Measurements from ENCODE around the gene KSR2.

Gene KSR2

DNA sequence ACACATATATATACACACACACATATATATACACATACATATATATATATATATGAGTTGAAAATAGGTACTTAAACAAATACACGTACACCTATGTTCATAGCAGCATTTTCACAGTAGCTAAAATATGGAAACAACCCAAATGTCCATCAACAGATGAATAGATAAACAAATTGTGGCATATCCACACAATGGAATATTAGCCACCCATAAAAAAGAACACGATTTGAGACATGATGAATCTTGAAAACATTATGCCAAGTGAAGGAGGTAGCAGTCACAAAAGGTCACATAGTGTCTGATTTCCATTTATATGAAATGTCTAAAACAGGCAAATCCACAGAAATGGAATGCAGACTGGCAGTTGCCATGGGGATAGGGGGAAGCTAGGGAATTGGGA lies 276.3 kb downstream of the KSR2 start:
- DNase-seq (ENCODE audit: low read depth, low spot score): no peak

DNA sequence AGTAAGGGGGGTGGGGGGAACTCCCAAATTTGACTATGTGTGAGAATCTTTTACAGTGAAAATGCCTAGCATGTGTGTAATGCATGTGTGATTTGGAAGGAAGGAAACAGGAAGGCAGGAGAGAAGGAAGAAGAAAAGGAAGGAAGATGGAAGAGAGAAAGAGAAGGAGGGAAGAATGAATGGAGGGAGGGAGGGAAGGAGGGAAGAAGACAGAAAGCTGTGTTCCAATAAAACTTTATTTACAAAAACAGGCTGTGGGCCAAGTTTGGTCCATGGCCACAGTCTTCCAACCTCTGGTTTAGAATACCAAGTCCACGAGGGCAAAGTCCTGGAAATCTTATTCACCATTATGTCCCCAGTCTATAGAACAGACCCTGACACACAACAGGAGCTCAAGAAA lies 278.9 kb downstream of the KSR2 start:
- DNase-seq (ENCODE audit: low read depth, low spot score): no peak

DNA sequence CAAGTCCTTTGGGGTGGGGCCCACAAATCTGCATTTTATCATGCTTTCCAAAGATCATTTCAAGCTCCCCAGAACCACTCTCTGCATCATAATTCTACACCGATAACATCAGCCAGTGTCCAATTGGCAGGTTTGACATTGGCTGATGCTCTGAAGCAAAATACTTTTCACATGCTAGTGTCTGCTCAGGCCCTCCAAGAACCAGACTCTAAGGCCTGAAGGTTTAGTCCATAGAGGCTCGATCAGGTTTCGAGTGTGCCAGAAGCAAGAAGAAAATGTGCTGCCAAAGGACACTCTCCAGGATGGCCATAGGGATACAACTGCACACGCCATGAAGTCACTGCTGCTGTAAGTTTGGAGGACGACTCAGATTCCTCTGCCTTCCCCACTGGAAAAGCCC lies 280.3 kb downstream of the KSR2 start:
- DNase-seq (ENCODE audit: low read depth, low spot score): no peak

DNA sequence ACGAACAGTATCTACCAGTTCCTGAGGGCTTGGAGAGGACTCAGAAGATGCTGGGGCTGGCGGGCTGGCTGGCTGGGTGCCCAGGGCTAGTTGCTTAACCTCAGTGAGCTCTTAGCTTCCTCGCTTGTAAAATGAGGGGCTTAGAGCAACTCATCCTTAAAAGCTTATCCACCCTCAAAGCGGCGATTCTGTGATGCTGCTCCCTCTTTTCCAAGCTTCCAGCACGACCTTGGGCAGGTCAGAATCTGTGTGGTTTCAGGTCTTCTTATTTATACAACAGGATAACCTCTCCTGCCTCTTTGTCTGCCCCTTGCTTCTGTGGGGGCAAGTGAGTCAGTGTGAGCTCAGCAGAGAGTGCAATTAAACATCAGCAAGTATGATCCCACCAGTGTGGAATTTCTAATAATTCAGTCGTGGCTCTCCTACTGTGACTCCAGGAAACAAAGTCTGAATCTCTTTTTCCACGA lies 281.8 kb downstream of the KSR2 start:
- no peak for DNase-seq (ENCODE audit: low read depth, low spot score)

DNA sequence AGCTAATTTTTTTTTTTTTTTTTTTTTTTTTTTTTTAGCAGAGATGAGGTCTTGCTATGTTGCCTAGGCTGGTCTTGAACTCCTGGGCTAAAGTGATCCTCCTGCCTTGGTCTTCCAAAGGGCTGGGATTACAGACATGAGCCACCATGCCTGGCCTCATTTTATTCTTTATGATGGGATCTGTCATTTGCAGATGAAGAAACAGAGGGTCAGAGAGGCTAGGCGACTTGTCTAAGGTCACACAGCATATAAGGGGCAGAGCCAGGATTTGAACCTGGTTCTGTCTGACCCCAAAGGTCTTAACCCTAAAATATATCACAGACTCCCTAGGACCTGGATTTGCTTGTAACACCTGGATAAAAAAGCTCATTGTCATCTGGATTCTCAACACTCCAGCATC lies 282.6 kb downstream of the KSR2 start:
- DNase-seq (ENCODE audit: low read depth, low spot score): no peak

DNA sequence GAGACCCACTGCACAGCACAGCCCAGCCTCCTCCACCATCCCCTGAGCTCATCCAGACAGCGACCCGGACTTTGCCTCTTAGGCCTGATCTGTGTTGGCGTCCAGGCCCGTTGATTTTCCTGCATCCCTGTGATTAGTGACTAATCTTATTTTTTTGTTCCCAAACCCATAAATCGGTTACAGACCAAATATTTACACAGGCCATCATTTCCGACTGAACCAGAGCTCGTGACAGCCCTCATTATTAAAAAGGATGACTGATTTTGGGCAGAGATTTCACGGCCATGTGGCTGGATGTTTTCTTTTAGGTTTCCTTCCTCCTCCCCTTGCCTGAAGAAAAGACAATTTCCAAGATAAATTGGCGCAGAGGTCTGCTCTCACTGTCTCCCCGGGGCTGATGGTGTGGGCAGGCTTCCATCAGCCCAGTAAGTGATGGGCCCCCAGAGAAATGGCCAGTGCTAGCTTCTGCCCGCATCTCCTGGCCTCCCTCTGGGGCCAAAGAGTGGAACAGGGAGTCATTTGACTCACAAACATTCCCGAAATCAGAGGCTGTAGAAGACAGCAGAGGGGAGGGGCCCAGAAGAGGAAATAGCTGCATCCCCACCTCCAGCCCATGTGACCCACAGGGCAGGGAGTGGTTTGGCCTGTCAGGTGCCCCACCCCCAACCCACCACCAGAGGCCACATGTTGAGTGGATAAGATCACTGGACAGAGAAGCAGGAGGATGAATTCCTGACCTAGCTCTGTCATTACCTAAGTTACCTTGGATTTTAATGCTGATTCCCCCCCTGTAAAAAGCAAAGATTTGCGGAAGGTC lies 283.5 kb downstream of the KSR2 start:
- DNase-seq (ENCODE audit: low read depth, low spot score): peak; percentile 83

DNA sequence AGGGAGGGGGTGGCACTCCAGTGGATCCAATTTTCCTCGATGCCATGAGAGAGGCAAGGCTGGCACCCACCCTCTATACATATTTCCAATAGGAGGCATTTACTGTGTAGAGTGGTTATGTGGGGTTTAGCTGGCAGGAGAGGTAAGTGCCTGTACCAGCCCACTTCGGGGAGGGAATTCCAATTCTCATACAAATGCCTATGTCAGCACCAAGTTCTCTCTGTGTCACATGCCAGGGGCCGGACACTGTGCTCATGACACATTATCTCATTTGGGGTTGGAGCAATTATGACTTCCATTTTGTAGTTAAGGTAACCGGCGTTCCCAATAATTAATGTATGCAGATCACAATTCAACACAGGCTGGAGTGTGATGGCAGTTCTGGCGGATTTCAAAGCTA lies 284.3 kb downstream of the KSR2 start:
- DNase-seq (ENCODE audit: low read depth, low spot score): no peak

DNA sequence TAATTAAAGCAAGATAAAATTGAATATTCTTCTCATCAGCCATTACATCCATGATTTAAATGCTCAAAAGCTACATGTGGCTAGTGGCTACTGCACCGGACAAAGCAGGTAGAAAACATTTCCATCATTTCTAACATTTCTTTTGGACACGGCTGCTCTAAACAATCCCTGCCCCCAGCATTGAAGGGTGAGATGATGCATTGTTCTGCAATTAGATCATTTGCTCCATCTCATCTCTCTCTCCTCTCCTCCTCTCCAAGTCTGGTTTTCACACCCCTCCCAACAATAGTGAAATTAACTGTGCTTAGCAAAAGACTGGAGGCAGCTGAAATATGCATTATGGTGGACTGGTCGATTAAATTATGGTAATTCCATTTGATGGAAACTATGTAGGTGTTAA lies 288.5 kb downstream of the KSR2 start:
- no peak for DNase-seq (ENCODE audit: low read depth, low spot score)

DNA sequence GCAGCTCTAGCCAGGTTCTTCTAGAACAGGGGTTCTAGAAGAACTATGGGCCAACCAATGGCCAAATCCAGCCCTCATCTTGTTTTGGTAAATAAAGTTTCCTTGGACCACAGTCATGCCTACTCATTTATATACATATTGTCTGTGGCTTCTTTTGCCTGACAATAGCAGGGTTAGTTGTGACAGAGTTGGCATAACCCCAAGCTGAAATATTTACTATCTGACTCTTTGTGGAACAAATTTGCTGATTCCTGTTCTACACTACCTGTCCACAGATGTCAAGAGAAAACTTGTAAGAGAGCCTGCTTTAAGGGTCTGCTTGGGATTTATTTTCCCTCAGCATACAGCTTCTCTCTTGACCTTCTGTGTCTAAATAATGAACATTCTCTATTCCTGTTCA lies 289.0 kb downstream of the KSR2 start:
- no peak for DNase-seq (ENCODE audit: low read depth, low spot score)

DNA sequence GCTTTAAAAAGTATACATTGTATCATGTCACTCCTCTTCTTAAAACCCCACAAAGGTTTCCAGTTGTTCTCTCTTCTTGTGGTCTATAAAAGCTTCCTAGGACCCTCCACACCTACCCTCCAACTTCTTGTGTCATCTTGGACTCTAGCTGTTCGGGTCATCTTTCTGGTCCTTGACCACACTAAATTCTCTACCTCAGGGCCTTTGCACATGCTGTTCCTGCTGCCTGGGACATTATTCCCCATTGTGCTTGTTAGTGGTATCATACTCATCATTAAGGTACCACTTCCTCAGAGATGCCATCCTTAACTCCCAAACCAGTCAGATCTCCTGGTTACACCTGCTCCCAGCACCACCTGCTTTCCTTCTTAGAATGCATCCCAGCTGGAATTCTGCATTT lies 294.0 kb downstream of the KSR2 start:
- no peak for DNase-seq (ENCODE audit: low read depth, low spot score)

DNA sequence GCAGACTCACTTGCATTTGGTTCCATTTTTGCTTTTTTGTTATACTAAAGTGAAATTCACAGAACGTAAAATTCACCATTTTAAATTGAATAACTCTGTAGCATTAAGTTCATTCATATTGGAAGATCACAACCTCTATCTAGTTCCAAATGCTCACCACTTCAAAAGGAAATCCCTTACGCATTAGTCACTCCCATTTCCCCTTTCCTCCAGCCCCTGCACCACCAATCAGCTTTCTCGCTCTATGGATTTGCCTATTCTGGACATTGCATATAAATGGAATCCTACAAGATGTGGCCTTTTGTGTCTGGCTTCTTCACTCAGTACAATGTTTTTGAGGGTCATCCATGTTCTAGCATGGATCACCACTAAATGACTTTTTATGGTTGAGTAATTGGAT lies 294.5 kb downstream of the KSR2 start:
- no peak for DNase-seq (ENCODE audit: low read depth, low spot score)

DNA sequence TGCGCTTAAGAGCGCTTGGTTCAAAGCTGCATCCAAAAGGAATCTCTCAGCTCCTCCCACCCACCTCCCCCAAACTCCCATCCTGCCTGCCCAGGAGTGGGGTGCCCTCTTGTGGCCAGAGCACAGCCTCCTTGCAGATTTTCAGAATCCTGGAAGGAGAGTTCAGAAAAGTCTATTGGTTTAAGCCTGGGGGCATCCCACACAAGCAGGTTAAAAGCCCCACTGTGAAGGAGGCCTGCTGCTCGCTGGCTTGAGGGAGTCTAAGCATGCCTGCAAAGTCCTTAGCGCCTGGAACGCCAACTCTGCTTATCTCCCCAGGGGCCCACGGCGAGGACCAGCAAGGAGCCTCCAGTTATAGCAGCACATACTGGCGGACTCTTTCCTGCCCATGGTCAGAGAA lies 297.1 kb downstream of the KSR2 start:
- peak; percentile 52 for DNase-seq (ENCODE audit: low read depth, low spot score)

DNA sequence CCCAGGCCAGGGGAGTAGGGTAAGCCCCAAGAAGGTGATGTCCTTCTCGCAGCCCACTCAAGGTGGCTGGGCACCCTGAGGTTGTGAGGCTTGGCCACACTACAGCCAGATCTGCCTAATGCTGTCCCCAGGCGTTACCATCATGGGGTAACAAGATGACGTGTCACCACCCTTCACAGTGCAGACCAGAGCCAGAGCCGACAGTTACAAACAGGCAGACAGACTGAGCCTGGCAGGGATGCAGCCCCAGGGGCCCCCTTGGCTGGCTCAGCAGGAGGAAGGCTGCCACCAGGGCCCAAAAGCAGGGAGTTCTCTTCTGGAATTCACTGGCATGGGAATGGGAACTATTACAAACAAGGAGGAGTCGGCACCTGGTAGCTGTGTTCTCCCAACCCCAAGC lies 304.6 kb downstream of the KSR2 start:
- DNase-seq (ENCODE audit: low read depth, low spot score): no peak

DNA sequence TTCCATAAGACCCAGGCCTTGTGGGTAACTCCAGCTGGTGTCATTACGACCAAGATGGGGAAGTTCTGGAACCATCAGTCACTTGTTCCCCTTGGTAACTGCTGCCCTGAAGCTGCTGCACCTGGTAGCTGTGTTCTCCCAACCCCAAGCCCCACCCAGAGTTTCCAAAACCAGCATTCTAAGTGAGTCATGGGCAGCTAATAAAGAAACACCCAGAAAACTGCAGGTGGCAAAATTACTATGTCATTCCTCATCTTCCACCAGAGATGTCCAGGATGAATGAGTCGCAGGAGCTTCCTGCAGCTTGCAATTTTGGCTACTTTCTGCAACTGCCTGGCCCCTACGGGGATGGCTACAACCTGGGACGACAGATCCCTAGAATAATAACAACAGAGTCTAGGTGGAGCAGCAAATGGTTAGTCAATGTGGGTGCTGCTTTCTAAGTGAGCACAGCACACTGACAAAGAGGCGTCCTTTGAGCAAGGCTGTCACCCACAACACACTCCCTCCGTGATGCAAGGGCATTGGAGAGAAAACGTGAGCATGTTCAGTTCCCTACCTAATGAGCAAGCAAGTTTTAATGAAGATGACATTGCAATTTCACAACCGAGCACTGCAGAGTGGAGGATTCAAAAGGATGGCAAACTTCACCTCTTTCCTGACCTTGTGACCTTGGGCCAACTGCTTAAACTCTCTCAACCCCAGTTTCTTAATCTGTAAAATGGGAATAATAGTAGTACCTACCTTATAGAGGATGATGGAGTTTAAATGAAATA lies 306.0 kb downstream of the KSR2 start:
- DNase-seq (ENCODE audit: low read depth, low spot score): no peak

DNA sequence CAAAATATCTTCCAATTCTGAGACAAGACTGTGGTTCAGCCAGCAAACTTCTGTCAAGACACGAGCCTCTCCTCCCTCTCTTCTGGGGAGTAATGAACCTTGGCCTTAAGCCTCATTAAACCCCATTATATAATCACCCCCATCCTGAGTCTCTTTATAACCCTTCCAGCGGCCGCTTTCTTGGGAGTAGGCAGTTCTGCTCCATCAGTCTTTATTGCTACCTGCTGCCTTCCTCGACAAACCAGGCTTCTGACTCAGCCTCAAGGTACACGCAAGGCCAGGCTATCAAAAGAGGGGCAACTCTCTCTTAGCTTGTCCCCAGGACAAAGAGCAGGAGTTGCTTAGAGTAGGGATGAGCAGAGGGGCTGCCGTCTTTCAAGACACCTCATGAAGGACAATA lies 306.6 kb downstream of the KSR2 start:
- DNase-seq (ENCODE audit: low read depth, low spot score): no peak

DNA sequence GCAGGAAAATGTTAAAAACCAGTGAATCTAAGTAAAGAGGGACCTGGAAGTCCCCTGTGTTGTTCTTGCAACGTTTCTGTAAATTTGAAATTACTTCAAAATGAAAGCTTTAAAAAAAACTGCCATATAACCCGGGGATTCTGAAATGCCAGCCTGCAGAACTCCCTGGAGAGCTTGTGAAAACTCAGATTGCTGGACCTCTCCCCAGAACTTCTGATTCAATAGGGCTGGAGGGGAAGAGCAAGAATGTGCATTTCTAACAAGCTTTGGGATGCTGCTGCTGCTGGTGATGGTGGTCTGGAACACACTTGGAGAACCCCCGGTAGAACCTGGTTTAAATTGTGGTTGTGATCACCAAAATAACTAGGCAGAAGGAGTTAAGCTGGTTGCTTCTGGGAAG lies 307.3 kb downstream of the KSR2 start:
- DNase-seq (ENCODE audit: low read depth, low spot score): no peak

DNA sequence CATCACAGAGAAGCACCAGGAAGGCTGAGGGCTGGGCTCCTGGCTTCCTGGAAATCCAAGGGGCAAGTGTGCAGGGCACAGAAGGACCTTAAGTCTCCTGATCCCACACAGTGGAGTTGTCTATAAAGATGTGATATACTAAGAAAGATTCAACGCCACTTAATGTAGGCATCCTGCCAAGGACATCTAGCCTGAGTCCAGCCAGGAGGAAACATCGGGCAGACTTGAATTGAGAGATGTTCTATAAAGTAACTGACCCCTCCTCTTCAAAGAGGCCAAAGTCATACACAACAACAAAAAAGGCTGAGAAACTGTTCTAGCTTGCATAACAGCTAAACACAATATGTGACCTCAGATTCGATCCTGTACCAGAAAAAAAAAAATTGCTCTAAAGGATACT lies 307.9 kb downstream of the KSR2 start:
- DNase-seq (ENCODE audit: low read depth, low spot score): no peak

DNA sequence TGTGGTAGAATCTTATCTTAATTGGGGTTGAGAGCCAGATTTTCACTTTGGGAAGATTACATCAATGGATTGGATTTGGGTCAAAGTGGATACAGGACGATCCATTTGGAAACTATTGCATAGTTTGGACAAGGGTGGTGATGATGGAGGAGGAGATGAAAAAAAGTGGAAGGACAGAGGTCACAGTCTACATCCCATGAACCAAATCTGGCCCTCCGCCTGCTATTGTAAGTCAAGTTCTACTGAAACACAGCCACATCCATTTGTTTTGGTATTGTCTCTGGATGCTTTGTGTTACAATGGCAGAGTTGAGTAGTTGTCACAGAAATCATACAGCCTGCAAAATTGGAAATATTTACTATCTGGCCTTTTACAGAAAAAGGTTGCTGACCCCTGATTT lies 310.6 kb downstream of the KSR2 start:
- DNase-seq (ENCODE audit: low read depth, low spot score): no peak

DNA sequence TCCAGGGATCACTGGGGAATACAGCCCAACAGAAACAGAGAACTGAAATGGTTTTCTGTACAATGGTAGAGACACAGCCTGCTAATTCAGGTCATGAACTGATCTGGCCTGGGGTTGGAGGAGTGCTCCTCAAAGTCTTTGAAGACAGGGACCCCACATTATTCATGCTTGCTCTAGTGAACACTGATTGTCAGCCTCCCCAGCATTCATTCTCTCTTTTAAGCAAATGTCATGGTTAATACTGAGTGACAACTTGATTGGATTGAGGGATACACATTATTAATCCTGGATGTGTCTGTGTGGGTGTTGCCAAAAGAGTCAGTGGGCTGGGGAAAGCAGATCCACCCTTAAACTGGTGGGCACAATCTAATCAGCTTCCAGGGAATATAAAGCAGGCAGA lies 319.0 kb downstream of the KSR2 start:
- DNase-seq (ENCODE audit: low read depth, low spot score): no peak

DNA sequence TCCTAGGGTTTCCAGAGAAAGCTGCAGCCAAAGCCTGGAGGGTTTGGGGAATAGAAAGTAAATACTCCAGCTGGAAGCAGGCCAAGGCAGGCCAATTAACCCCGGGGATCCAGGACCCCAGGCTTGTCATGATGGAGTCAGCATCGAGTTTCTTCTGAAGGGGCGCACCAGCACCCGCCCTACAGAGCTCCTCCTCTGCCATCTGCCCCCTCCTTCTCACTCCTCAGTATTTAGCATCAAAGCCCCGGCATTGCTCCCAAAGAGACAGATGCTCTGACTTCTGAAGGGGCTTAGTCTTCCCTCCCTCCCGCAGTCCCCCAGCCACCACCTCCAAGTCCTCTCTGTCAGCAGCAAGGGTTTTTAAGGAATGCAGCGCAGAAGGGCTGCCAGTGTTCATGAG lies 322.3 kb downstream of the KSR2 start:
- no peak for DNase-seq (ENCODE audit: low read depth, low spot score)

DNA sequence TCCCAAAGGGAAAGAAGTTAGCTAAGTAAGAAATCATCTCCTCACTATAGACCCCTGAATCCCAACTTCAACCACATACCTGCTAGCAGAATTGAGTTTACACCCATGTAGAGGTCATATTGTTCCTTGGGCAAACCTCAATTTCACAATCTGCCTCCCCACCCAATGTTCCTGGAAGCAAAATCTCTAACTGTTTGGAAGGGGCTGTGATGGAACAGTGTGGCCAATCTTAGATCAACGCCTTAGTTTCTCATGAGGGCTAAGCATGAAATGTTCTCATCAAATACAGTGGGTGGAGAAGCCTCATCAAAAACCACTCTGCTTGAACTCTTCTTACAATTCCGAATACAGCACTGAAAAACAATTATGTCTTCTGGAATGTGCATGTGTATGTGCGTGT lies 323.3 kb downstream of the KSR2 start:
- no peak for DNase-seq (ENCODE audit: low read depth, low spot score)

DNA sequence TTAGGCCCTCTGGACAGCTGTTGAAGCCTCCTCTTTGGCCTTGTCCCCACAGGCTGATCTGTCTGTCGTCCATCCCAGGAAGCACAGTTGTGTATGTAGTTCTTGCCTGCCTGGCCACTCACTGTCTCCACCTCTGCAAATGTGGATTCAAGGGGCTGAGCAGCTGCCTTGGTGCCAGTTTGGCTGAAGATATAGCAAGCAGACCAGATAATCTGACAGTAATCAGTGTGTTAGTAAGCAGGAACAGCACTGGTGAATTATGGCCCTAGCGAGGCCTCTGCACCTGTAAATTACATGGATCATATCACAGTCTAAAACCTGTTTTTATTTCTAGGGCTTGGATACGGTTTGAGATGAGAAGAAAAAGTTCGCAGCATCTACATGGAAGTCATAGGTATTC lies 324.8 kb downstream of the KSR2 start:
- DNase-seq (ENCODE audit: low read depth, low spot score): no peak

DNA sequence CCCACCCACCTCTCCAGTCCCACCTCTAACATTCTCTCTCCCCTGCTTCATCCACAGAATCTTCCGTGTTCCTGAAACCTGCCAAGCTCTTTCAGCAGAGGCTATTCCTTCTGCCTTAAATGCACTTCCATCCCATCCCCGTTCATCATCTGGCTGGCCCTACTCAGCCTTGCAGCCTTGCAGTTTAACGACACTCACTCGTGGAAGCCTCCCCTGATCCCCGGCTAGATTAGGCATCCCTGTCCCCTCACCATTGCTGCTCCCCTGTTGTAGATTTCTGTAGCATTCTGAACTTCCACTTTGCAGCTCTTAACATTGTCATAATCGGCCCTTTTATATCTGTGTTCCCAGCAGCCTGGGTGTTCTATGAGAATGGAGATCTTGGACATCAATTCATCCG lies 326.9 kb downstream of the KSR2 start:
- no peak for DNase-seq (ENCODE audit: low read depth, low spot score)
